Stimulated activated CD8-positive, alpha-beta memory T cell treated with anti-CD3 and anti-CD28 coated beads, Interleukin-7, amount 100 ng/mL, for 4 hours (primary cell): Measurements from ENCODE around the gene NIPSNAP3A.

Source experiments
- DNase-seq, 2 donors: peaks; one replicate each; pipeline ENCODE4 v3.0.0-alpha.2; 2020; ENCODE audit warnings: low read depth in 2 of 2

Gene NIPSNAP3A

DNA sequence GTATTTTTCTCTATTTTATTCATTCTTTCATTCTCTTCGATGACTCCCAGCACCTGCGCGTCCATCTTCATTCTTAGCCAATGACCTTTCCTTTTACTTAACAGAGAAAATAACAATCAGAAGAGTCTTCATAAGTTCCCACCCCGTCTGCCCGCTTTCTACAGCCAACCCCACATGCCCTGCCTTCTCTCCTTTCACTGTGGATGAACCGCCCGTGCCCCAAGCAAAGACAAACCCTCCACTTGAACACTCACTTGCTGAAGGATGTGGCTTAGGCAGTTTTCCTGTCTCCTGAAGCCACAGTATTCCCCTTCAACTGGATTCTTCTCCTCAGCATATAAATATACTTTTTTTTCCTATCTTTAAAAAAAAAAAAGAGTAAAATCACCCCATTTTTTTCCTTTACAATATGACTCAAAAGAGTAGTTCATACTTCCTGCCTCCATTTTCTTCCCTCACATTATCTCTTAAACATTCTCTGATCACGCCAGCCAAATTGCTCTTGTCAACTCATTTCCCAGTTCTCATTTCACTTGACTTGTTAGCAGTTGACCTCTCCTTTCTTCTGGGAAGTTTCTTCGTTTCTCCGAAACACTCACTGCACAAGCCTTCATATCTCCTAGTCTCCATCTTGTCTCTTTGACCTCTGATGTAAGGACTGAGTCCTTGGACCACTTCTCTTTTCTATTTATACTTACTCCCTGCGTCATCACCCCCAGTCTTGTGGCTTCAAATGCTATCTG is 27.5 kb downstream of the NIPSNAP3A start:
- DNase-seq, result no peak

DNA sequence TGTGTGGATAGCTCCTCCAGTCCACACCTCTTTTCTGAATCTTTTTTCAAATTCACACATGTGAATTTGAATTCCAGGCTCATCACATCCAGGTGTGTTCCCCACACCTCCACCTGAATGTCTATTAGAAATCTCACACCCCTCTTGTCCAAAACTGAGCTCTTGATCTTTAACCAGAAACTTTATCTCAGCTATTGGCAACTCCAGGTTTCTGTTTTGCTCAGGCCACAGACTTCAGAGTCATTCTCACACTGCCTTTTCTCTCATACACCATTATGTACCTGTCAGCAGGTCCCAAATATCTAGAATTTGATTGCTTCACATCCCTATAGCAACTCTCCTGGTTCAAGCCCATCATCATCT is 28.1 kb downstream of the NIPSNAP3A start:
- no peak for DNase-seq

DNA sequence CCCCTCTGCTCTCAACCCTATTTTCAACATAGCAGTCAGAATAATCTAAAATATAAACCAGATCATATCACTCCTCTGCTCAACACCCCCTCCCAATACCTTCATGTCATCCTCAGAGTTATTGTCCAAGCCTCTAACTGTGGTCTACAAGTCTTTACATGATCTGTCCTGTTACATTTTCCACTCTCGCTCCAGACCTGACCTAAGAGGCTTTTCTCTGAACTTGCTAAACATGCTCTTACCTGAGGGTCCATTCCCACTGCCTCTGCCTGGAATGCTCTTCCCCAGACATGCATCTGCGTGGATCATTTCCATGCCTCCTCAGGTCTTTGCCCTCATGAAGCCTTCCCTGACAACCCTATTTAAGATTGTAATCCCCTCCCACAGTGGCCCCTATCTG is 28.5 kb downstream of the NIPSNAP3A start:
- DNase-seq, result no peak

DNA sequence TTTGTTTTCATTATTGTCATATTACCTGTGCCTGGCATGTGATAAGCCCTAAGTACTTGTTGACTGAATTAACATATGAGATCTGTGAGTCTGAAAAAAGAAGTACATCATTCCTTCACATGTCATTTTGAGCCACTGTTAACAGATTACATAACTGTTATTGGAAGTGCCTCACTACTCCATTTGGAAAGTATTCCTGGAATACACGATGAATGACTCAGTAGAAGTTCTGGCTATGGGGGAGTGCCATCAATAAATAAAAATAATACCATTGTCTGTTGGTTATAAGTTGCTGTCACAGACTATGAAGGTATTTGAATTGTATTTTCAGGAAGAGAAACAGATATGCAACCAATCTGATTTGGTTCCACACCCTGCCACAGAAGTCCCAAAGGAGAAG is 29.3 kb downstream of the NIPSNAP3A start:
- no peak for DNase-seq

DNA sequence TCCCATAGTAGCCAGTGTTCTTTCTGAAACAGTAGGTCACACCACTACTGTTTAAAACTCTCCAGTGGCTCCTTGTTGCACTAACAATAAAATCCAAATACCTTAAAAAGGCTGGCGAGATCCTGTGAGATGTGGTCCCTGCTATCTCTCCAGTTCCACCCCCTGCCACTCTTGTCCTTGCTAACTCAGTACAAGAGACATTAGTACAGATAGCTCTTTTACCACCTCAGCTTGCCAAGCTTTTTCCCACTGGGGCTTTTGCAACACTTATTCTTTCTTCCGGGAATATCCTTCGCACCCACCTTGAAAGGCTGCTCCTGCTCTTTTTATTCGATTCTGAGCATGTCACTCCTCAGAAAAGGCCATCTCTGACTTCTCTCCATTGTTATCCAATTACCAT is 31.3 kb downstream of the NIPSNAP3A start:
- DNase-seq, result no peak

DNA sequence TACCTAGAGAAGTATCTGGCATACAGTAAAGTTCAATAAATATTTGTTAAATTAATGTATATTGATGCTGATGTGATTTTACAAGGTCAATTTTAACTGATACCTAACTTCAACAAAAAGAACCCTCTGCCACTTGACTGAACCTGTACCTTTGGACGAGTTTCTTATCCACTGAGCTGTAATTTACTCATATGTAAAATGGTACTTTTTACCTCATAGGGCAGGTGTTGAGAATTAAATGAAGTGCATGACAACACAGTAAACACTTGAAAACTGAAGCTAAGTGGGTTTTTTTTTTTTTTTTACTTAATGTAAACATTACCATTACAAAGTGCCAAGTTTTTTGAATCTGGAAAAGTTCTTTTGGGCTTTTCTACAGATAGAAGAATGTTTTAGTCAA is 31.9 kb downstream of the NIPSNAP3A start:
- no peak for DNase-seq

DNA sequence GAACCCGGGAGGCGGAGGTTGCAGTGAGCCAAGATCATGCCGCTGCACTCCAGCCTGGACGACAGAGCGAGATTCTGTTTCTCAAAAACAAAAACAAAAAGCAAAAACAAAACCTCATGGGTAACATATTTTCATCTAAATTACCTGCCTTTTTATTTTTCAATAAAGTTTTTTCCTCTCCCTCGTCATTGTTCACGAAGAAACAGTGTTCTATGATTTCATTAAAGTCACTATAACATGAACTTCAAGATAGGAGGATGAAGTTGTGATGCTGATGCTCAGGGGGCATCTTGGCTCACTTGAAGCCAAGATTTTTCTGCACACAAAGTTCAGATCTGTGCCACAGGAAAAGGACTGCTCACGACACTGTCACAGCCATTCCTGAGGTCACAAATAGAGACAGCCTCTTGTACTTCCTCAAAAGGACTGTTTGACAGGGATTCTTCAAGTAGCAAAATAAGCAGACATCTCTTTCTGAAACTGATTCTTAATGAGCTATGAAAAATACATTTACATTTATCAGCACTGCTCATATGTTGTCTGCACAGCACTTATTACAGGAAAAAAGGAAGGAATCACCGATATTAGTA is 32.6 kb downstream of the NIPSNAP3A start:
- no peak for DNase-seq

DNA sequence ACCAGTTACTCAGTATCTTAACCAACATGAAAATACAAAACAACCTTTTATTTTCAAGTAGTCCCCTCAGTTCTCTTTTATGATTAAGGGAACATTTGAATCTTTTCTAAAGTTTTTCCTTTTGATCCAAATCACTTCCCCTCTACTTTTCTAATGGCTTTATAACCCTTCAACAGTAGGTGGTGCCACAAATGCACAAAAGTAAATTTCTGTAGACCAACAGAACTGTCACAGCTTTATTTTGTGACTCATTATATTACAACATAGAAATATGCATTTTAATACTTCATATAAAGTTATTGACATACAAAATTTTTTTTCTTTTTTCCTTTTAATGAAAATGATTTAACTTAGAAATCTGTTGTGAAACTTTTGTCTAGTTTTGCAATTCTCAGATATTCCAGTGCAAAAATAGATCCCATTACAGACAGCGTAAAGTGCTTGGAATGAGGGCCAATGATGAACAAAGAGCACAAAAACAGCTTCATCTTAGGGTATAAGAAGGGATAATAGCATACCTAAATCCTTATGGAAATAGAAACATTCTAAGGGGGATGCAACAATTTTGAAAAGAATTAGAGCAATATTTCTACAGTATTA is 33.4 kb downstream of the NIPSNAP3A start:
- no peak for DNase-seq

DNA sequence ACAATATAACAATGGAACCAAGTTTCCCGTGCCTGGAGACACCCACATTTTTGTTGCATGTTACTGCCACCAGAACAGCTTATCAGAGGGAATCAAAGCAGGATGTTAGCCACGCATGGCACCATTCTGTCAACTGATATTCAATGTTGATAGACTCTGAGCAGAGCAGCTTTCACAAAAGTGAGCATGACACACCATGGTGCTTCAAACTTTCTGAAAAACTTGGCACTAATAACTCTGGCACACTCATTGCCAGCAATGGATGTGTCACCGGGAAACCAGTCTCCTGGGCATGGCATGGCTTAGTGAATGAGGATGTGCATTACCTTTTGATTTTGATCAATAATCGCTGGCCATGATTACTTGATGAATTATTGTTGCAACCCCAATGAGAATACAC is 36.1 kb downstream of the NIPSNAP3A start:
- no peak for DNase-seq

DNA sequence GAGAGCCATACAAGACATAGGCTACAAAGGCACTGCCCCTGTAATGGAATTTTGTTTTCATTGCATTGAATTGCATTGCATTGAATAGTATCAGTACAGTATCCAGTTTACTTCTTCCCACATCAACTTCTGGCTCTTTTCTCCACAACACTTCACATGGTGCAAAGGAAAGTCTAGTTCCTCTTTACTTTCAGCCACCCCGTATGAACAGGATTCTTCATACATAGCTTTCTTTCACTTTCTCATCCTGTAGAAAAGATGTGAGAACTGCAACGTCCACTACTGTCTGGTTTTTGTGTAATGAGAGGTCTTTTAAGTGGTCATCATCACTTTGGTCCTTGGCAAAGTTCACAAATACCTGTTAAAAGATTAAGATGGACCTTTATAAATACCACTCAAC is 36.6 kb downstream of the NIPSNAP3A start:
- no peak for DNase-seq

DNA sequence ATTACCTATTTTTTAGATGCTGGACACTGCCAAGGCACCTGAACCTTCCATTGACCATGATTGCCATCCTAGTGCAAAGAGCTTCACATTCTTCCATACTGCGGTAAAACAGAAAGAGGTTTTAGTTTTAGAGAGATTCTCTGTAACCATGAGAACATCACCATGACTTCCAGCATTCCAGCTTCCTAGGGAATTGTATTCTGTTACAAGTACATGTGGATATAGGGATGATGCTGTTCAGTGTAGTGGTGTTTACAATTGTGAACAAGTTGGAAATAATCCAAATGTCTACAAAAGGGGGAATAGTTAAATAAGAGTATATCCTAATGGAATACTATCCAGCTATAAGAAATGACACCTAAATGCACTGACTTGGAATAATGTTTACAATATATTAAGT is 38.8 kb downstream of the NIPSNAP3A start:
- no peak for DNase-seq

DNA sequence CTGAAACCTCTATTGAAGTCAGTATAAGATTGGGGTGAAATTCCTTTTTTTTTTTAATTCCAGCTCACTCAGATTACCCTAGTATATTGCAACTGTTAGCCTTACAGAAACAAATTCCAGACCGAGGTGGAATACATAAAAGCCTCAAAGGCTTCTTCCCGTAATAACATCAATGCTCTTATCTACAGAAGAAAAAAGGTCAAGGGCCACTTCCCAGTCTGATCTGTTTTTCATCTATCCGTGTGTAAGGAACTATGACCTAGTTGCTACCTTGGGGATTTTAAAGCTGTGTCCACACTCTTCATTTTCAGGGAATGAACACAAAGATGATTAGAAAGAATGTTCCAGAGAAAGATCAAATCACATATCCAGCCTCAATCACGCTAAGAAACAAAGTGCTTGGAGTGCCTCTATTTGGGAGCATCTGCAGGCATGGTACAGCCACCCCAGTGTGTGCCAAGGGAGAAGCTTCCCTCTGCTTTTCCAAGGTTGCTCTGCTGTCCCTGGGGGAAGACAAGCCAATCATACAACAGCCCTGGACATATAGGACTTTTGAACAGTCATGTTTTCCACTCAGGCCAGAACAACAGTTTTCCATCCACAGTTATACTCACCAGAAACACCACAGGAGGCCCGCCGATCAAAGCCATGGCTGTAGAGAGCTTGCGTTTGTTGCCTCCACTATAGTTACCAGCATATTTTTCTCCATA is 40.0 kb downstream of the NIPSNAP3A start:
- DNase-seq, result no peak

DNA sequence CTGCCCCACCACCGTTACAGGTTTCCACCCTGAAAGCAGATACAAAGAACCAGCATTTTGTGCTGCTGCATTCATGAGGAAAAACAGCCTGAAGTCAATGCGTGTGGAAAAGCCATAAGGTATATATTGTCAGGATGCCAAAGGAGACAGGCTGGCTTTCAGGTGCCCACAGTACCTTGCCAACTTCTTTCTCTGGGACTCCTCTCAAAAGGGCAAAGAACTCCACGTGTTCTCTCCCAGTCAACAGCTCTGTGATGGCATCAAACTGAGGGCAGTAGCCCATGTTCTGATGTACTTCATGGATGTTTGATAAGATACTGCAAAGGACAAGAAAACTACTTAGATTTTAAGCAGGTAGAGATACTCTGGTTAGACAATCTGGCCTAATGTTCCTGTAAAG is 40.8 kb downstream of the NIPSNAP3A start:
- DNase-seq, result no peak

DNA sequence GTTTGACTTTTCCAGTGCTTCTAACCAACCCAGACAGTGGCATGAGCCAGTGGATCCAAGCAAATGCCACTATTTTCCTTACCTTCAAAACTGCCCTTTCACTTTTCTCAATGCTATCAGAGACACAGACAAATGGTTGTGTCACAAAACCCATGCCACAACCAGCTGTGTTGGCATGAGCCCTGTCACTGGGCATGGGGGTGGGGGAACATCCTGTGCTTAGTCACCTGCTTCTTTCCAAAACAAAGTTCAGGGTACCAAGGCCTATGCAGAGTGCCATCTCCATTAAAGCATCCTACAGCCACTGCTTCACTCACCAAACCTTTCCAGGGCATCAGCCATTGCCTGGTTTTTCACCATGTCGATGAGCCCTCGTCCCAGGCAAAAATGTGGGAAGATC is 46.6 kb downstream of the NIPSNAP3A start:
- no peak for DNase-seq

DNA sequence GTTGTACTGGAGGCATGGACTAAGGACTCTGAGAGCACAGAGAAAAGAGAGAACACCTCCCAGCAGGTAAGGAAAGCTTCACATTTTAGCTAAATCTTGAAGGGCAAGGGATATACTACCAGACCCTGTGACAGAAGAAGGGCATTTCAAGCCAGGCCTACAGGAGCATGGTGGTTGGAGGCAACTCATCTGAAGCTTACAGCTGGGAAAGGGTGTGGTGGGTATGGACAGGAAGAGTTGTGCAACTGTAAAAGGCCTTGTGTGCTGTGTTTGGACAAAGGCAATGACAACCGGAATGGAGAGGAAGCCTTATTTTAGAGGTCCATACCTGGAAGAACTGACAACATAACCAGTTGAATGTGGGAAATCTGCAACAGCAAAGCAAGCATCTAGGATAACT is 47.6 kb downstream of the NIPSNAP3A start:
- no peak for DNase-seq

DNA sequence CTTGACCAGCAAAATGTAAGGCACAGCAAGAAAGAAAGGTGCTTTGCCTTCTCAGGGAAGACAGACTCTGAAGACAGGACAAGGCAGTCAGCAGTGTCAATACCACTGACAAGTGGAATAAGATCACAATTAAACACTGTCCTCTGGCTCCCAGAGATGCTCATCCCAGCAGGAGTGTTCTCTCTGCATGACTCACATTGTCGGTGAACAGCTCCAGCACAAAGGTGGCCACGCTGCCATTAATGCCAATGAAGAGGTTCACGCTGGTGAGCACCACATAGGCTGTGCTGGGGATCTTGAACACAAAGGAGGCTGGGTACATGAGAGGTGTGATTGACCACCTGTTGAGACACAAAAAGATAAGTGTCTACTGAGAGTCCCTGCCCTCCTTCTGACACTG is 48.4 kb downstream of the NIPSNAP3A start:
- no peak for DNase-seq

DNA sequence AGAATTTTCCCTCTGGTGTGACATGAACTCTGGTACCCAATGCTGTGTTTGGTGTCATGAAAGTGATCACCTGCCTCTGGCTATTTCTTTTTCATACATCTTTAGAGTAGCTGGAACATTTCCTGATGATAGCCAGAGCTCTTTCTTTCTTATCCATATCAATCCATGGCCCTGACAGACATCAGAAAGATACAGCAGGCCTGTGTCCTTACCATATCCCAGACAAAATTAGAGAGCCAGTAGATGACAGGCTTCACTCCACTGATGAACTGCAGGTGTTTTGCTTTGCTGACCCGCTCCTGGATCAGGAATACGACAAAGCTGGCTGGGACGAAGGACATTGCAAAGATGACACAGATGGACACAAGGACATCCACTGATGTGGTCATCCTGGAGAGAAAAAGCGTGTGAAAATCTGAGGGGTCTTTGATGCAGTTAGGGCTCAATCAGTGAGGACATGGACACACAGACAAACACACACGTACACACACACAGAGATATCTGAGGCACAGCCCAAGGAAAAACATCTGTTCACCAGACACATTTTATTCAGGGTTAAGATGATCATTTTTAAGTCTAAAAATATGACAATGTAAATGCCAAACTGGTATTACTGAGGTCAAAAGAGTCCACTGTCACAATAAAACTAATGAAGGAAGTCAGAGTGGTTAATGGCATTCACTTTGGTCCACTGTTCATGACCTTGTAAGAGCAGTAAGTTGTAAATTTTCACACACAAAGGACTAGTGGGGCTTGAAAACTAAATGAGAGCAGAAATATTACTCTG is 50.9 kb downstream of the NIPSNAP3A start:
- no peak for DNase-seq

DNA sequence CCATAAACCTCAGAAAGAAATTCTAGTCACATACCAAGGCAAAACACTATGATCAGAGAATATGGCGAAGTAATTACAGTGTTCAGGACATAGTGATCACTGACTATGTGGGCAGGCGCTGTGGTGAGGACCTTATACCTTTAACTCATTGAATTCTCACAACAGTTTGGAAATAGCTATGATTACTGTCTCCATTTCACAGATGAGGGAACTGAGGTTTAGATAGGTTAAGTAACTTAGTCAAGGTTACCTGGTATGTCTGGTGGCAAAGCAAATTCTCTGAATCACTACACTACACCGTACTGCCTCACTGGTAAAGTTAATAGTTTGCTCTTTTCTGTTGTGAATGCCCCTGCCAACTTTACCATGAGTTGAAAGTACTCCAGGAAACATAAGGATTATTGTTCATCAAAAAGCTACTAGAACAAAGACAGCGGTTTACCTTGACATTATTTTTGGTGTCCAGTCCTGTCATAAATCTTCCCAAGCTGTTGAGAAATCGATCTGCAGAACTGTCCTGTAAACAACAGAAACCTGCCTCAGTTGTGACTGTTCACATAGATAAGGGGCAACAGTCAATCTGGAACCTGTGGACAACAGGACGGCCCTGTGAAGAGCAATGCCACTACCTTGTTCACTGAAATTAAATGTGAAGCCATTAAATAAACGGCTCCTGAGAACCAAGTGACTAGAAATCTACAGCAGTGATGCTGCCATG is 52.7 kb downstream of the NIPSNAP3A start:
- no peak for DNase-seq

DNA sequence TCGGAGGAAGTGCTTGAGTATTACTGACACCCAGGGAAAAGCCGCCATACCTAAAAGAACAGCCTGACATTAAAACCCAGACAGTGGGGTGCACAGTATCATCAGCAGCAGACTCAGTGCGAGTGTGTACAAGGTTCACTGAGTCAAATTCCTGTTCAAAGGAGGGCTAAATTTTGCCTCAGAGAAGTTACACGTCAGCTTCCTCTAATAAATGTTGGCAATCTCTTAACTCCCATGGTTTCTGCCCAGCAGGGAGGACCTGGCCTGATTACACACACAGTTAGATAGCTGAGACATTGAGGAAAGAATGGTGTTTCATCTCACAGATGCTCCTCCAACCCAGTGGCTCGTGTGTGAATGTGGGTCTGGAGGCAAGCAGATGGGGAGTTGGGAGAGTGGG is 54.6 kb downstream of the NIPSNAP3A start:
- no peak for DNase-seq

DNA sequence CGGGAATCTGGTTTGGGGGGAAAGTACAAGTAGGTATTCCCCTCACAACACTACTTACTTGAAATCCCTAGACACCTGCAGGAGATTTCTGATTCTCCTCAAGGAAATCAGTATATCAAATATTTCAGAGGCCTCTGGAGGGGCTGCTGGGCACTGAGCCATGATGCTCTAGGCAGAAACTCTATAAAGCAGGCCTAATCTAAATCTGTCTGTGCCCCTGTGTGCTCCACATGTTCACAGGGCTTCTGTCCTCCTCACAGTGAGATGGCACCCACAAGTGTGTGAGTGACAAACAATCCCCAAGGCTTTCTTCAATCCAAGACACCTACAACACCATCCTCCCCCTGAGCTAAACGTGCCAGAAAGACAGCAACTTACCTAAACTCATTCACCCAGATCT is 55.4 kb downstream of the NIPSNAP3A start:
- no peak for DNase-seq

DNA sequence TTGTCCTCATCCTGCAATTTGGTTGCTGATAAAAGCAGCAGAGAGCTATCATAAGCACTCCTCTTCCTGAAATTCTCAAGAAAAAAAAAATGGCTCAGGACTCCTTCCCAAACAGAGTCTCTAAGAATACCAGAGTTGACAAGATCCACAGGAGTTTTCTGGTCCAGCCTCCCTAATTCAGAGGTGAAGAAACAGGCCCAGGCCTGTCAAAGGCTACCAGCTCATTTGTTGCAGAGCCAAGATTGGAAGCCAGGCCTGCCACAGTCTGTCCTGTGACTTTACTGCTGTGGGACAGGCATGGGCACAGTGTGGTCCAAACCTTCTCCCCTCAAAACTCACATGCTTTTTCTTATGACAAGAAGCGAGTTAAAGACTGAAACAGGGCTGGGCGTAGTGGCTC is 58.0 kb downstream of the NIPSNAP3A start:
- no peak for DNase-seq
